NCI-H1694 treated with DMSO at 0.1 percent for 48 hours (cell line): Measurements from ENCODE around the gene ARHGEF4.

ENCODE experiments used
- DNase-seq: peaks from one replicate; lab custom pipeline; 2025; lab: John Stamatoyannopoulos, UW

ARHGEF4 gene

DNA sequence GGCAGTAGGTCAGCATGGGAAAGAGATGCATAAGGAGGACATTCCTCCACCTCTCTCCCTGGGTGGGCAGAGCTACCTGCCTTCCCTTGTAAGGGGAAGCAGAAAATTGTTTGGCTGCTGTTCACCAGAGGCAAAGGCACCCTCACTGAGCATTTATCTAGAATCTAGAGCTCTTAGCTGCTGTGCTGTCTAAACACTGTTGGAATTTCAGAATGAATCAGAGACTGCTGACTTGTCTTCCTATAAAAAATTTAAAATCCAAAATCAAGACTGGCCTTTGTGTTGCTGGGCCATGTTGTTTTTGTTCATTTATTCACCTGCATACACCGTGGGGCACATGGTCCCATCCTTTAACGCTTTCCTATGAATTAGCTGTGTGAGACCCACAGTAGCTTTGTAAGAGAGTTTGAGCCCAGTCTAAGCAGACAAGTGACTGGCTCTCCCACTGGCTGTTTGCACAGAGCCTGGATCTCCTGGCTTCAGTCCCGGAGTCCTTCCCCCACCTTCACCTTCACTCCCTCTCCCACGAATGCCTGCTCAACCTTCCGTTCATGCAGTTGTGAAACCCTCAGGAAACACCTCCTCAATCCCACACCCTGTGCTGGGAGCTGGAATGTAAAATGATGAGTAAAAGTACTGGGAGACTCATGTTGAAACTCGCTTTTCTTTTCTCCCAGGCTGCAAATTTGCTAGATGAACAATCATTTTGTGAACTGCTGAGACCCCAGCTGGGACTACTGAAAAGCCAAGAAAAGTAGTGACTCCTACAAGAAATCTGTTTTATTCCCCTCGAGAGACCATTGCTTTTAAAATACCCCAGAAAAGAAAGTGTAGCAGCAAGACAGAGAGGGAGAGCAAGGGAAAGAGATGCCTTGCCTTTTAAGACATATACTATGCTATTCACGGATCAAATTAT is 180.4 kb downstream of the ARHGEF4 start:
- no peak for DNase-seq

DNA sequence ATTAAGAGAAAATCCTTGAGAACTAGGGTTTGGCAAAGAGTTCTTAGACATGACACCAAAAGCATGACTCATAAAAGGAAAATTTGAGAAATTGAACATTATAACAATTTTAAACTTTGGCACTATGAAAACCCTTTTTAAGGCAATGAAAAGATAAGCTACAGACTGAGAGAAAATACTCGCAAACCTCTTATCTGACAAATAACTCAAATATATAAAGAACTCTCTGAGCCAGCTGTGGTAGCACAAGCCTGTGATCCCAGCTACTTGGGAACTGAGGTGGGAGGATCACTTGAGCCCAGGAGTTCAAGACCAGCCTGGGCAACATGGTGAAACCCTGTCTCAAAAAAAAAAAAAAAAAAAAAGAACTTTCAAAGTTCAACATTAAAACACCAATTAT is 186.0 kb downstream of the ARHGEF4 start:
- DNase-seq: no peak

DNA sequence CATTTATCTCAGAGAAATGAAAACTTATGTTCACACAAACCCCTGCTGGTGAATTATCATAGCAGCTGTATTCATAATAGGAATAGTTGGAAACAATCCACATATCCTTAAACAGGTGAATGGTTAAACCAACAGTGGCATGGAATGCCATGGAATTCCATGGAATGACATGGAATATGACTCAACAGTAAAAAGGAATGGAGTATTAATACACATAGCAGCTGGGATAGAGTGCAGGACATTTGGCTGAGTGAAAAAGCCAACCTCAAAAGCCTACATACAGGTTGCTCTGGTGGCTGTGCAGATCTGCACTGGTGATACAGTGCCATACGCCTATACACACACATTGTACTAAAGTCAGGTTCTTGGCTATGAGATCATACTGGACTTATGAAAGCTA is 187.0 kb downstream of the ARHGEF4 start:
- DNase-seq: no peak

DNA sequence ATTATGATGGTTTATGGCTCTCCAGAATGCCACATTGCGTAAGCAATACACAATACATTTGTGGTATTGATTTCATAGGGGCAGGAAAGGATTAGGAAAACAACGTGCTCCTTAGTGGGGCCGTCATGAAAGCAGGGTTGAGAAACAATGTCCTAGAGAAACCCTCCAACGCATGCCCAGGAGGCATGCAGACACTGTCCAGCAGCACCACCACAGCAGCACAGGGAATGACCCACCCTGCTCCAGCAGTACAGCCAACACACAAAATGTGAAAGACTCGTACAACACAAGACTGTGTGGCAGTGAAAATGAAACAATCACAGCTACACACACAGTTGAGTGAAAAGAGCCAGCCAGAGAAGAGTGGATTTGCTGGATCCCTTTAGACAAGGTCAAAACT is 190.2 kb downstream of the ARHGEF4 start:
- no peak for DNase-seq

DNA sequence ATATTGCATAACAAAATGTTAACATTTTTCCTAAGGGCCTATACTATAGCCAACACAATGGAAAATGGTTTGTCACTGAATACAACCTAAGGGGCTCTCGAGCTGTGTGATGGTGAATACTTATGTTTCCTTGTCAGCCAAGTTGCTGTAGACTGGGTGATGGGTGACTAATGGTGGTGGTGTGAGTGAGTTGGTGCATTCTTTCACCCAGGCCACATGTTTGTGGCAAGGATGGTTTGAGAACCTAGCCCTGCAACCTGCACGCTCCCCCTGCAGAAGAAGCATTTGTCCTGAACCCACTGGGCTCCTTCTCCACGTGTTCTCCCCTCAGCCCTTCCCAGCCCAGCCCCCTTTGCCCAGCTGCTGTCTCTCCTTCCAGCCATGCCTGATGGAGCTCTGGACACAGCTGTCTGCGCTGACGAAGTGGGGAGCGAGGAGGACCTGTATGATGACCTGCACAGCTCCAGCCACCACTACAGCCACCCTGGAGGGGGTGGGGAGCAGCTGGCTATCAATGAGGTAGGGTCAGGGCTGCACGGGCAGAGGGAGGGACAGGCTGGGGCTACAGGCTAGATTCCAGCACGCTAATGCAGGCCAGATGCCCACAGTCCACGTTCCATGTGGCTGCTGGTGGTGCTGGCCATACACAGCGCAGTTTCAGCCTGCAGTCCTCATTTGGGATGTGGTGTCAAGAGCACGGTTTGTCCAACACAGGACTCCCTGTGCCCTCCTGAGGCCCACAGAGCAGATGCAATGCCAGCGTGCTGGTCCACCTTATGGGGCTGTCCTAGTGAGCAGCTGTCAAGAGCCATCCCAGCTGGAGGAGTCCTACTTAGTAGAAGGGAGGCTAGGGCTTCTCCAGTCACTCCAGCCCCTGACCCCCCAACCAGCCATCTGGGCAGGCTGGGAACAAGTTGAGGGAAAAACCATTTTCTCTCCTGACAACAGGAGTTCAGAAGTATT is 191.1 kb downstream of the ARHGEF4 start:
- no peak for DNase-seq

DNA sequence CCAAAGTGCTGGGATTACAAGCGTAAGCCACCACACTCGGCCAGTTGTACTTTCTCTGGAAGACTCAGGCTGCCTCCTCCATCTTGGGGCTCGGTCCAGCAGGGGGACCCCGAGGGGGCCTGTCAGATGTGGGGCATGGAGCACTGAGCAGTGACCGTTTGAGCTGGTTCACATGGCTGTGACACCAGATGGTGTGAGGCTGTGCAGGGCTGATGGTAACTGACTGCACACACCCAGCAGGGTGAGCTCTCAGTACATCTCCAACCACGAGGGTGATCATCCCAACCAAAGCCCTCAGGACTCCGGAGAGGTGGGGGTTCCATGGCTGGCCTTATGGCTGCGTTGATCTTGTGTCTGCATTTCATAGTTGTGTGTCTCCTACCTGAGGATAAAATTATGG is 193.1 kb downstream of the ARHGEF4 start:
- no peak for DNase-seq

DNA sequence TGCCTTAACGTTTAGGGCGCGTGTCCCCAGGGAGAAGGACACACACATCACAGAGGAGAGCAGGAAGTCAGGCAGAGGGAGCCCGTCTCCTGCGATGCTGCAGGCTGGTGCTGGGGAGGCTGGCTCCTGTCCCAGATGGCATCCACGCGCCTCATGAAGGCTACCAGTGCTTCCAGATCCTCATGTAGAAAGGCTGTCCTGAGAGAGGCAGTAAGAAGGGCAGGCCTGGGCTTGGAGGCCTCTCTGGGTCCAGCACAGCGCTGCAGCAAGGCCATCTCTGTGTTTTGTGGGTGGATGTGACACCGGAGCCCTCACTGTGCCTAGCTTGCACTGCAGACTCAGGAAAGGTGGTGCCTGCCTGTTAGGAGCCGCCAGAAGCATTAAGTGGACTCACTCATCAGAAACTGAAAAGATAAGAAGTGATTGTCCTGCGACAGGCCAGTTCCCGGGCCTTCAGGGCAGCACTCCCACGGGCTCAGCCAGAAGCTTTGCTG is 193.8 kb downstream of the ARHGEF4 start:
- peak; percentile 41 for DNase-seq

DNA sequence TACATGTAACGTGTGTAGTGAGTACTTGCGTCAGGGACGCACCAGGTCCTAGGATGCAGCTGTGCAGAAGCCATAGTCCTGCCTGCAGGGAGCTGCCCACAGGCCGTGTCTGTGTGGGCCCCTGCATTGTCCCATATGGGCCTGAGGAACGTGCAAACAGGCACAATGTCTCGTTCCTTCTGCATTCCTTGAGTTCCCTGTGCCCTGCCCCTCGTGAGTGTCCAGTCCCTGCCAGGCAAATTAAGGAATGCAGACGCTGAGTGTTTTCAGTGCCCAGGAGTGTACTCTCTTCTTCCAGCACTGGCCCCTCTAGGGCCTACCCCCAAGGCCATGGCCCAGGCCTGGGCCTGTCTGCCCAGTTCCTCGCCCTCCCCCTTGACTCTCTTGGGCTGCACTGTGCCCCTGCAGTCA is 194.7 kb downstream of the ARHGEF4 start:
- DNase-seq: no peak

DNA sequence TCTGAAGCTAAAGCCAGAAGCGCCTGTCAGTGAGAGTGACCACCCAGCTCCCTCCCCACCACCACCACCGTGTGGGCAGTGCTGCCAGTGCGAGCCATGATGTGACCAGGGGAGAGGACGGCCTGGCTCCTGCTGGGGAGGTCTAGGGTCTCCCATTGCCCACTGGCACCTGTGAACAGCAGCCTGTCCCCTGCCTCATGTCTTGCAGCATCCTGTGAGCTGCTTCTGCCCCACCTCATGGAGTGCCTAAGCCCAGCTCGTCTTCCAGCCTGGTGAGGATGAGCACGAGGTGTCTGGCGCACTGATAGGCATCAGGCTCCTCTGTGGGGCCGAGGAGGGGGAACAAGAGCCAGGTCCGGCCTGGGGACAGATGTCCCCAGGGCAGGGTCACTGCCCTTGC is 195.2 kb downstream of the ARHGEF4 start:
- no peak for DNase-seq

DNA sequence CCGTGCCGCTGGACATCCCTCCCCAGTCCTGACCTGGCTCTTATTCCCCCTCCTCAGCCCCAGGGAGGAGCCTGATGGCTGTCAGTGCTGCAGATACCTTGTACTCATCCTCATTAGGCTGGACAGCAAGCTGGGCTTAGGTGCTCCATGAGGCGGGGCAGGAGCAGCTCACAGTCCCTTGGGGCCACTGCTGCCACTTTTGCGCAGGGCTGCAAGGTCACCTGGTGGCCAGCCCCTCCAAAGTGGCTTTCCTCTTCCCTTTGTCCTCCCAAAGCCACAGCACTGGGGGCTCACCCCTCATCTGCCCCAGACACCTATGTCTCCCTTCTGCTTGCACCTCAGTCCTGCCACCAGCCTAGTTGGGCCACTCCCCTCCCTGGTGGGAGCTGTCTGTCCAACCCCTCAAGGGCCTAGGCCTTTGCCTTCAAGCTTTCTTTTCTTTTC is 195.7 kb downstream of the ARHGEF4 start:
- no peak for DNase-seq

DNA sequence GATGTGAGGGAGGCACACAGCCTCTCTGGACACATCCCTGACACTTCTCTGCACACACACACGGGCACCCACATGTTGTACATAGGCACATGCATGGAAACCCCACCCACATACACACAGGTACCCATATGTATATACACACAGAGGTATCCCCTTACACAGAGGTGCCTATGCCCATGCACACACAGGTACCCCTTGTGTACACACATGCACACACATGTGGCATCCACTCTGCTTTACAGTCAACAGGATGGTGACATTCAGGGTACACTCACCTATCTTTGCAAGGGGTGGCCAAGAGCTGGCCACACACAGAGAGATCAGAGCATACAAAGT is 197.0 kb downstream of the ARHGEF4 start:
- DNase-seq: no peak

DNA sequence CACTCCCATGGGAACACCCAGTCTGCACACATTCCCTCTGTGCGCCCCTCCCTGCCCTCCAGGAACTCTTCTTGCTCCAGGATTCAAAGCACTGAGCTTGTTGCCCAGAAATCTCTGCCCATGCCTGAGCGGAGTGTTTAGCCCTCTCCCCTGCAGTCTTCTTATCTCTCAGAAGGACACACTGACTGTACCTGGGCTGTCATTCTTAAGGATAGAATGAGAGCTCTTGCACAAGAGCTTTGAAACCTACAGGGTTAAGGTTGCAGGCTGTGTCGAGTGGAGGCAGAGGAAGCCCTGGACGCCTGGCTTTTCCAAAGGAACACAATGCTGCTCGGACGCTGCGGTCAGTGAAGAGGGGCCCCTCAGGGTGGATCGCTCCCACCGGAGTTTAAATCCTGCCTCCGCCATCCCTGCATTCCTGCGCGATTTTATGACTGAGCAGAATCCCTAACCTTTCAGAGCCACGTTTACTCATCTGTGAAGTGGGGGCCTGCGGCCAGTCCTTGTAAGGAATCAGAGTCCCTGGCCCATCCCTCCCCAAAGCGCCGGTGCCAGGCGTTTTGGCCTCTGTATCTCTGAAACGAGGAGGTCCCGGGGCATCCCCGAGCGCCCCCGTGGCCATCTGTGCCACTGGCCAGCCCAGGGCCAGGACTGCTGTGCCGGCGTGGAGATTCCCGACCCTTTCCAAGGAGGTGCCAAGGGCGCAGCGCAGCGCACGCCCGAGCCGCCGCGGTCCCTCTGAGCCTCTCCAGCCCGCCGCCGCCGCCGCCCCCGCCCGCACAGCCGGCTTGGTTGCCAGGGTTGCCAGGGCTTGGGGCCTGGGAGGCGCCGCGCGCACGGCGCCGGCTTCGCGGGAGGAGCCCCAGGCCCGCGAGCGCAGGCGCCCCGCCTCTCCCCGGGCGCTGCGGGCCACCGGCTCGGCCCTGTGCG is 197.7 kb downstream of the ARHGEF4 start:
- DNase-seq: no peak

DNA sequence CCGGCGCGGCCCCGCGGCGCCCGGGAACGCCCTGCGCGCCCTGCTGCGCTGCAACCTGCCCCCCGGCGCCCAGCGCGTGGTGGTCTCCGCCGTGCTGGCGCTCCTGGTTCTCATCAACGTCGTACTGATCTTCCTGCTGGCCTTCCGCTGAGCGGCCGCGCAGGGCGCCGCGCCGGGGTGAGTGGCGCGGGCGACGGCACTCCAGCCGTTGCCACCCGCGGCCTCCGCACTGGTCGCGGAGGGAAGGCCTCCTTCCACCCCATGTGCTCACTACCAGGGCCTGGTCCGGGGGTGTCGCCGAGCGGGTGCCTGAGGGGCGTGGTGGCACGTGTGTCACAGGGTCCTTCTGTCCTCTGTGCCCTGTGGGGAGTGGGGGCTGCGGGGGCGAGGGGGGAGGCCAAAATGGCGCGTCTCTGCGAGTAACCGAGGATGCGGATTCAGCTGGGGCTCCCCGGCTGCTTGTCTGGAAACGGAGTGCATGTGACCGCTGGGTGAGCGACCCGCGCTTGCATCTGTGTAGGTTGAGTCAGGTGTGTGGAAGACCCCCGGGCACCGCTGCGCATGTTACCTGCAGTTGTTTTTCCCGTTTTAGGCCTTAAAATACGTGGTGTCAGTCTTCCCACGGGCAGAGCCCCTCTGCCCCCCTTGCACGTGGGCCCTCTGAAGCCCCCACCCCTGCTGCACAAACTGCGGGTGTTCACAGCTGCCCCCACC is 198.6 kb downstream of the ARHGEF4 start:
- DNase-seq: no peak

DNA sequence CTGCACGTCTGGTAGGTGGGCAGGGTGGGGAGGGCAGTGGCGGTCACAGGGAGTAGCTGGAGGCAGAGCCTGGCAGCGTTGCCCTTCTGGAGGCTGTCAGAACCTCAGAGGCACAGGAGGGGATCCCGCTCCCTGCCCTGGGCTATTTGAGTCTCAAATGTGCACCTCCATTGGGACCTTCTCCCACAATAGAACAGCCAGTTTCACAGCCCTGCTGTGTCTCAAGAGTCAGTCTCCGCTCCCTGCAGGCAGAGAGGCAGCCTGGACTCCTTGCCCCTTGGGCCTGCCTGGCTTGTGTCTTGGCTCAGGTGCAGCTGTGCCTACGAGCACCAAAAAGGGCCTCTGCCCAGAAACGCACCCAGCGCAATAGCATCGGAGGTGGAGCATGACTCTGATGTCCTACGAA is 199.1 kb downstream of the ARHGEF4 start:
- DNase-seq: no peak

DNA sequence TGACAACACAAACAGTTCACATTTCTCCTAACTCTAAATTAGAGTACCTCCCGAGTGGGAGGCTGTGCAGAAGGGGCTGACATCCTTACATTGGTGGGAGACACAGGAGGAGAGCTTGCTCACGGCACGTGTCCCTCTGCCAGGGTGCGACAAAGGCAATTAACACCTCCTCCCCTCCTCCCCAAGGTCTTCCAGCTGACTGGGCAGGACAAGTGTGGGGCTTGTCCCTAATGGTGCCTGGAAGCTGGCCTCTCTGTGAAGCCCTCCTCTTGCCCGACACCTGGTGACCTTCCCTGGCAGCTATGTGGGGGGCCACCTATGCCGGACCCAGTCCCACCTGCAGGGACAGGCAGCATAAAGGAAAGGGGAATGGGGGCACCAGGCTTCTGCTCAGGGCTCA is 199.6 kb downstream of the ARHGEF4 start:
- no peak for DNase-seq

DNA sequence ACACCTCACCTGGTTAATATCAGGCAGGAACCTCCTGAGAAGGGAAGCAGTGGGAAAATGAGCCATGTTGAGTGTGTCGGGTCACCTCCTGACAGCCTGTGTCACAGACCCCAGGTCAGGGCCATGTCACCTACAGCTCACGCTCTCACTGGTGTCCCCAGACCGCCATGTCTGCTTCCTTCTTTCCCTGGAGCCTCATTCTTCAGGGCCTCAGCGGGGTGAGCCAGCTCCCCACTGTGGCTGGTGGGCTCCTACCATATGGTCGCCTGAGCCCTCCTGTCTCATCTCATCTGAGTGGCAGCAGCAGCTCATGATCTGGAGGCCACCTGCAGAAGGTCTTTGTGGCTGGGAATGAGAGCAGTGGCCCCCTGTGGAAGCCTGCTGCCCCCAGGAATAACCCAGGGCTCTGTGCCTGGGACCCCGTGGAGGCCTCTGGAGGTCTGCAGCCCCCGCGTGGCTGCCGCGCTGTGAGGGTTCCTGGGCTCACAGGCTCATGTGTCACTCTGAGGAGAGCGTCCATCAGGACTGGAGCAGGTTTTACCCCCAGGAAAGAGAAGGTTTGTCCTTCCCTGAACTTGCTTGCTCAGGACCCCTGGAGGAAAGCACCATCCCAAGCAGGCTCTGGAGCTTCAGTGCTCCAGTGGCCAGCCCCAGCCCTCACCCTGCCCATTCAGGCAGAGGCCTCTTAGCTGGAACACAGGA is 200.1 kb downstream of the ARHGEF4 start:
- DNase-seq: no peak

DNA sequence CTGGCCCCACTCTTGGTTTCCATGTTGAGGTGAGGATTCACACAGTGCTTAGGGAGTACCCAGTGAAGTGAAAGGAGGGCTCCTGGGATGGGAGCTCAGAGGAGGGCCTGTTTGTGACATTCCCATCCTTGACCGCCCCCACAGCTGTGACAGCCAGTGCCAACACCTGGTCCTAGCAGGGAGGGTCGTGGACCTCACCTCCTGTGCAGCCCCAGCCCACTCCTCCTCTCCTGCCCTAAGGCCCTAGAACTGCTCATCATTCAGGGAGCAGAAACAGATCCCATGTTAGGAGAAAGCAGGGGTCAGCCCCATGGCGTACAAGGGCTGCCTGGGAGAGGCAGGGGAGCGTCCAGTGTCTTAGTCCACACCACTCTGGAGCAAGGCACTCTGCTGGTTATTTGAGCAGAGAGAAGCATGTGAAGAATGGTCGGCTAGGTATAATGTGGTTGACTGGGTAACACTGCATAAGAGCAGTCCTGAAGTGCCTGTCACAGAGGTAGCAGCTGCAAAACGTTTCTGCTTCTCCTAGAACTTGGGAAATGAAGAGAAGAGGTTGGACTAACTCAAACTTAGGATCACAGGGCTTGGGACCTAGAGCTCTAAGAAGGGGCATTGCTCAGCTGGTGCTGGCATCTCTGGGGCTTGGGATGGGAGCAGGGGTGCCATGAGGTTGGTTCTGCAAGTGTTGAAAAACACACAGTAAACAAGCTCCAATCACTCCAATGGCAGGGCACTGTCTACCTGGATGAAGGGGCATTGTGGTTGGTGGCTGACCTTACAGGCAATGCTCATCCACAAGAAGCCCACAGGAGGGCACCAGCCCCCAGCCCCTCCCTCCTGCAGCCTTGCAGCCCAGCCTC is 200.9 kb downstream of the ARHGEF4 start:
- no peak for DNase-seq

DNA sequence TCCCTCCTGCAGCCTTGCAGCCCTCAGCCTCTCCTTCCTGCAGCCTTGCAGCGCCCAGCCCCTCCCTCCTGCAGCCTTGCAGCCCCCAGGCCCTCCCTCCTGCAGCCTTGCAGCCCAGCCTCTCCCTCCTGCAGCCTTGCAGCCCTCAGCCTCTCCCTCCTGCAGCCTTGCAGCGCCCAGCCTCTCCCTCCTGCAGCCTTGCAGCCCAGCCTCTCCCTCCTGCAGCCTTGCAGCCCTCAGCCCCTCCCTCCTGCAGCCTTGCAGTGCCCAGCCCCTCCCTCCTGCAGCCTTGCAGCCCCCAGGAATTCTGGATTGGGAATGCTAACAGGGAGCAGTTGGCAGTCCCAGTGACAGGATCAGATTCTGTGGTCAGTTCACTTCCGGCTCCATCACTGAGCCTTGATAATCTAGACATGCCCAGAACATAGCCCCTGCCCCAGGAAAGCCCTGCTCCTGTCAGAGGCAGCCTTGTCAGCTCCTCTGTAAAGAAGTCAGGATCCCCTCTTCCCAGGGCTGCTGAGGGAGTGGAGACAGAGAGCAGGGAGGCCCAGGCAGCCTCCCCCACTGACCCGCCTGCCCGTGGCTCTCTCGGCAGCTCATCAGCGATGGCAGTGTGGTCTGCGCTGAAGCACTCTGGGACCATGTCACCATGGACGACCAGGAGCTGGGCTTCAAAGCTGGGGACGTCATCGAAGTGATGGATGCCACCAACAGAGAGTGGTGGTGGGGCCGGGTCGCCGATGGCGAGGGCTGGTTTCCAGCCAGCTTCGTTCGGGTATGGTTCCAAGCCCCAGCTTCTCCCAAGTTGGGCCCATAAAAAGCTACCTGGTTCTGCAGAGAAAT is 201.8 kb downstream of the ARHGEF4 start:
- DNase-seq: no peak

DNA sequence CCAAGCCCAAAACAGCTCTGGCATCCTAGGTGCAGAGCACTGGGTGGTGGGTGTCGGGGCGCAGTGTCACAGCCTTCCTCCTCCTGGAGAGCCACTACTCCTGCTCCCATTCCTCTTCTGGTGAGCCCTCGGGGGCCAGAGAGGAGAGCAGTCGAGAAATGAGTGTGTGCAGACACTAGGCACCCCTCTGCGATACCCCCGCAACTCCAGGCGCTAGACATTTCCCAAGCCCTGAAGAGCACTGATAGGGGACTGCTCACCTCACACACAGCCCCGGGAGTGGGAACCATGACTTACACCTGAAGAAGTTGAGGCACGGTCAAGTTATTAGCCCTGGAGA is 202.4 kb downstream of the ARHGEF4 start:
- DNase-seq: no peak
